Stomach (tissue), 9 donors: ENCODE results near the gene COQ8B. TPM values are rescaled to one million over a fixed set of nuclear protein-coding genes. Genes with fewer than 3 reads are reported as not detected.

Source experiments
- DNase-seq, 2 donors: peaks; one replicate each; pipeline versions ENCODE4 v3.0.0 to v3.0.0-alpha.2; 2013 to 2019
- H3K27ac ChIP-seq, 5 donors: fragments of 200-600 bp in 4 of 5; sonication (generic) in 4 of 5; one replicate each; pipeline ENCODE4 v1.5.1; 2013 to 2019; ENCODE audit warnings: mild to moderate bottlenecking in 1 of 5, moderate library complexity in 1 of 5
- H3K27me3 ChIP-seq, 3 donors: fragments of 200-600 bp; sonication (generic); one replicate each; pipeline ENCODE4 v1.5.1; 2017 to 2019; ENCODE audit warnings: mixed run types in 1 of 3
- H3K36me3 ChIP-seq, 4 donors: fragments of 200-600 bp; sonication (generic); 1 replicate in 3 of 4; 2 replicates in 1 of 4; pipeline ENCODE4 v1.5.1; 2016 to 2019
- H3K4me1 ChIP-seq, 4 donors: fragments of 200-600 bp; sonication (generic); one replicate each; pipeline ENCODE4 v1.5.1; 2016 to 2019
- H3K4me3 ChIP-seq, 4 donors: fragments of 200-600 bp; sonication (generic) in 3 of 4; one replicate each; pipeline ENCODE4 v1.5.1; 2016 to 2019; ENCODE audit warnings: mild to moderate bottlenecking in 1 of 4
- H3K9me3 ChIP-seq, 4 donors: fragments of 200-600 bp; sonication (generic); one replicate each; pipeline ENCODE4 v1.5.1; 2016 to 2019
- CTCF ChIP-seq, 7 experiments: fragments of 450-650 bp in 4 of 7; fragments of 200-600 bp in 3 of 7; sonication (generic) in 3 of 7; IDR thresholded peaks; one replicate each; pipeline ENCODE4 v1.5.1; 2016 to 2019; ENCODE audit warnings: antibody characterized with exemption in 7 of 7, control low read depth in 2 of 7, mild to moderate bottlenecking in 1 of 7
- EP300 ChIP-seq: sonication (generic); formaldehyde crosslinking; IDR thresholded peaks from one replicate; pipeline ENCODE4 v1.6.1; 2017; ENCODE audit warnings: antibody characterized with exemption
- POLR2A ChIP-seq, 4 donors: fragments of 450-650 bp; IDR thresholded peaks; one replicate each; pipeline ENCODE4 v1.6.1; 2016; ENCODE audit warnings: antibody characterized with exemption in 4 of 4, control low read depth in 2 of 4, mild to moderate bottlenecking in 1 of 4, moderate library complexity in 1 of 4
- POLR2AphosphoS5 ChIP-seq, 3 donors: sonication (generic); formaldehyde crosslinking; IDR thresholded peaks; one replicate each; pipeline ENCODE4 v1.6.1; 2016; ENCODE audit warnings: antibody characterized with exemption in 3 of 3
- WGBS, 5 donors: extraction: QIAGEN DNeasy Blood & Tissue Kit in 3 of 5; methylation state at CpG; one replicate each; pipeline versions ENCODE4 v1.1.5 to v1.1.7; 2013 to 2018; 5-methylcytosine and 5-hydroxymethylcytosine counted together
- intact Hi-C: fragments of 100-400 bp; cut with DNase I; formaldehyde crosslinking; loops from one replicate; pipeline ENCODE4 v1.15.1; 2023; ENCODE audit warnings: low total_unique reads
- polyA plus RNA-seq, 3 donors: library from polyadenylated mRNA; stranded (reverse); fragments of 200-250 nt; gene quantifications; one replicate each; pipeline ENCODE4 v1.2.3, GENCODE V29; 2013
- total RNA-seq, 5 donors: library from RNA; depleted of rRNA; stranded (reverse); fragments of >200 nt; gene quantifications; one replicate each; pipeline versions ENCODE4 v1.1.0 to v1.2.3, GENCODE V29; 2014 to 2016
- donor health status: healthy with polysubstance abuse.
- donor health status: Bipolar disorder and iron deficiency.
- donor health status: healthy.

The COQ8B gene
- total and polyA plus RNA-seq, 8 donors = 26.9 to 91.5 (median 41.9) TPM

- Histone ChIP-seq H3K27ac (peak overlapping the region in 4 of 5 donors; percentile 41 to 93 (median 70)), H3K9me3 (no peaks in the 10 kb centered on the region), H3K4me1 (peaks cover 25 to 52% (median 37%) of the 10 kb centered on the region in 4 donors), H3K4me3 (peak overlapping the region in 1 of 4 donors; percentile 70), H3K36me3 (peaks cover 27 to 55% (median 53%) of the 10 kb centered on the region in 4 donors), H3K27me3 (no peaks in the 10 kb centered on the region)
- intact Hi-C loops = no loop called here
- TF ChIP-seq POLR2A (IDR thresholded peaks at IDR 0.05) = no peak
- TF ChIP-seq EP300 = no peak
- TF ChIP-seq POLR2AphosphoS5 (IDR thresholded peaks at IDR 0.05) = no peak
- TF ChIP-seq CTCF (IDR thresholded peaks at IDR 0.05) = no peak
- DNase-seq = no peak
- WGBS, 5 donors = 81 to 84% (median 82%) methylated on average over 13 to 14 of the region's 14 CpGs
Measured at GRCh38 chr19:40686882-40687524, 29.7 kb downstream of the COQ8B start.

GRCh38 chr19:40685563-40685962 lies 31.1 kb downstream of the COQ8B start:
- TF ChIP-seq CTCF (IDR thresholded peaks at IDR 0.05) = no peak
- H3K9me3 ChIP-seq = no peaks in the 10 kb centered on the region
- no peaks in the 10 kb centered on the region for H3K27me3 ChIP-seq
- no peak overlapping the region for H3K27ac ChIP-seq
- H3K4me3 ChIP-seq = no peak overlapping the region
- intact Hi-C loops = no loop called here
- WGBS, 5 donors = 60 to 77% (median 68%) methylated on average over 6 of the region's 6 CpGs
- peaks cover 13 to 40% (median 27%) of the 10 kb centered on the region in 4 donors for H3K4me1 ChIP-seq
- peaks cover 33 to 64% (median 63%) of the 10 kb centered on the region in 4 donors for H3K36me3 ChIP-seq
- DNase-seq = no peak

GRCh38 chr19:40685016-40685526 lies 31.6 kb downstream of the COQ8B start:
- H3K27ac ChIP-seq = no peak overlapping the region
- intact Hi-C loops = no loop called here
- H3K4me3 ChIP-seq = no peak overlapping the region
- TF ChIP-seq EP300 (no peak), POLR2AphosphoS5 (IDR thresholded peaks at IDR 0.05) (no peak)
- no peaks in the 10 kb centered on the region for H3K27me3 ChIP-seq
- 85 to 93% (median 90%) methylated on average over 3 of the region's 3 CpGs for WGBS, 5 donors
- peaks cover 36 to 69% (median 68%) of the 10 kb centered on the region in 4 donors for H3K36me3 ChIP-seq
- DNase-seq = no peak
- H3K4me1 ChIP-seq = peaks cover 8 to 38% (median 24%) of the 10 kb centered on the region in 4 donors
- no peaks in the 10 kb centered on the region for H3K9me3 ChIP-seq

- H3K4me3 ChIP-seq = no peak overlapping the region
- H3K4me1 ChIP-seq = peaks cover 7 to 30% (median 17%) of the 10 kb centered on the region in 4 donors
- 92 to 95% (median 94%) methylated on average over 32 of the region's 32 CpGs for WGBS, 5 donors
- H3K27ac ChIP-seq = no peak overlapping the region
- no peaks in the 10 kb centered on the region for H3K9me3 ChIP-seq
- H3K27me3 ChIP-seq = no peaks in the 10 kb centered on the region
- intact Hi-C loops = no loop called here
- TF ChIP-seq EP300 = no peak
- no peak for TF ChIP-seq POLR2A (IDR thresholded peaks at IDR 0.05)
- H3K36me3 ChIP-seq = peaks cover 38 to 77% (median 76%) of the 10 kb centered on the region in 4 donors
- DNase-seq = no peak
Measured at GRCh38 chr19:40684280-40684679, 32.4 kb downstream of the COQ8B start.

GRCh38 chr19:40683437-40683836 lies 33.2 kb downstream of the COQ8B start:
- intact Hi-C loops = no loop called here
- no peaks in the 10 kb centered on the region for H3K9me3 ChIP-seq
- peaks cover 47 to 86% (median 85%) of the 10 kb centered on the region in 4 donors for H3K36me3 ChIP-seq
- peaks cover 7 to 21% (median 12%) of the 10 kb centered on the region in 4 donors for H3K4me1 ChIP-seq
- H3K4me3 ChIP-seq = no peak overlapping the region
- H3K27ac ChIP-seq = peak overlapping the region in 2 of 5 donors; percentile 31 to 36
- H3K27me3 ChIP-seq = no peaks in the 10 kb centered on the region
- TF ChIP-seq CTCF (IDR thresholded peaks at IDR 0.05) = no peak
- DNase-seq = no peak
- 51 to 82% (median 57%) methylated on average over 9 of the region's 9 CpGs for WGBS, 5 donors
